Breast epithelium (tissue), 3 donors: ENCODE measurements around the gene NEK6.

ENCODE experiments used
- CTCF ChIP-seq, 3 donors: fragments of 450-650 bp; IDR thresholded peaks; one replicate each; pipeline ENCODE4 v1.5.1; 2016 to 2017; ENCODE audit warnings: antibody characterized with exemption in 3 of 3, mild to moderate bottlenecking in 3 of 3, moderate library complexity in 3 of 3
- POLR2A ChIP-seq: fragments of 450-650 bp; IDR thresholded peaks from one replicate; pipeline ENCODE4 v1.6.1; 2016; ENCODE audit warnings: antibody characterized with exemption, mild to moderate bottlenecking, moderate library complexity
- POLR2AphosphoS5 ChIP-seq, 3 donors: sonication (generic); formaldehyde crosslinking; IDR thresholded peaks; one replicate each; pipeline ENCODE4 v1.6.1; 2017; ENCODE audit warnings: antibody characterized with exemption in 3 of 3

GRCh38 chr9:124340219-124341069 lies 82.7 kb downstream of the NEK6 start:
- TF ChIP-seq CTCF (IDR thresholded peaks at IDR 0.05) = no peak
- no peak for TF ChIP-seq POLR2A
- TF ChIP-seq POLR2AphosphoS5 (IDR thresholded peaks at IDR 0.05) = no peak
